SK-N-SH treated with all-trans-retinoic acid at 6 μM for 48 hours (cell line): ENCODE results near the gene TSPAN1.

ENCODE experiments used
- OSR1 ChIP-seq: fragments of 250-450 bp; sonication (Bioruptor Pico); IDR thresholded peaks from 2 replicates; pipeline ENCODE4 v1.8.0; 2022; ENCODE audit warnings: moderate library complexity, mild to moderate bottlenecking, inconsistent platforms
- ZNF70 ChIP-seq: fragments of 450-650 bp; formaldehyde crosslinking; IDR thresholded peaks from 2 replicates; pipeline ENCODE4 v1.5.0; 2020; ENCODE audit warnings: mild to moderate bottlenecking, moderate library complexity

DNA sequence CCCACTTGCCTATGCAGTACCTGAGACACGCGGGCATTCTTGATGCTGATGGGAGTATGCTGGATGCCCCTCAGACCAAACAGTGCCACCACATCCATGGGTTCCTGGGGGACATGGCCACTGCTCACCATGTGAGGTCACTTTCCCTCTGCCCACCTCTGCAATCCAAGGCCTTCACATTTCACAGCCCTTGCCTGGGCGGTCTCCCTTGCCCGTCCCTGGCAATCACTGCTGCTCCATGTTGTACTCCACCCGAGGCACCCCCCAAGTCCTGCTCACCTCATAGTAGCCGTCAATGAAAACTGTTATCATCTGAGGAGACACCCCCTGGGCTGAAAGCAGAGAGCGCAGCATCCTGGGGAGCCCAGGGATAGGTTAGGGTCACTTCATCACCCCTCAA lies 18.4 kb downstream of the TSPAN1 start:
- TF ChIP-seq ZNF70 (CRISPR knock-in tag) (no peak), OSR1 (CRISPR knock-in tag) (no peak)
